ENCODE measurements around the gene RFX2. TPM values are rescaled to one million over a fixed set of nuclear protein-coding genes. Genes with fewer than 3 reads are reported as not detected.

Gene RFX2
- total and polyA plus RNA-seq, 4 donors: 13.1 to 54.2 (median 20.0) TPM

GRCh38 chr19:6132482-6132881 lies 22.2 kb upstream of the RFX2 start:
- peaks cover 0 to 5% (median under 1%) of the 10 kb centered on the region in 4 donors for H3K9me3 ChIP-seq (ENCODE audit: control insufficient read depth in 4 of 4, insufficient read depth in 3 of 4, low read length in 3 of 4)
- no peak overlapping the region for H3K27ac ChIP-seq (ENCODE audit: low read depth in 1 of 2, low read length in 1 of 2)
- H3K9ac ChIP-seq (ENCODE audit: insufficient read depth in 1 of 2, low read length in 2 of 2): no peak overlapping the region
- no peak overlapping the region for H3K4me3 ChIP-seq
- no peak for ATAC-seq (ENCODE audit: insufficient read depth, low FRiP score)
- DNase-seq: no peak
- 95 to 98% methylated on average over 4 of the region's 4 CpGs for WGBS, 2 donors
- H3K36me3 ChIP-seq (ENCODE audit: control insufficient read depth in 4 of 4, insufficient read depth in 4 of 4, low read length in 4 of 4): no peaks in the 10 kb centered on the region
- H3K27me3 ChIP-seq (ENCODE audit: control insufficient read depth in 3 of 3, insufficient read depth in 3 of 3, low read length in 2 of 3): no peaks in the 10 kb centered on the region
- no peaks in the 10 kb centered on the region for H3K4me1 ChIP-seq (ENCODE audit: control insufficient read depth in 5 of 5, insufficient read depth in 5 of 5, low read length in 5 of 5)
- TF ChIP-seq, protein P1, sequence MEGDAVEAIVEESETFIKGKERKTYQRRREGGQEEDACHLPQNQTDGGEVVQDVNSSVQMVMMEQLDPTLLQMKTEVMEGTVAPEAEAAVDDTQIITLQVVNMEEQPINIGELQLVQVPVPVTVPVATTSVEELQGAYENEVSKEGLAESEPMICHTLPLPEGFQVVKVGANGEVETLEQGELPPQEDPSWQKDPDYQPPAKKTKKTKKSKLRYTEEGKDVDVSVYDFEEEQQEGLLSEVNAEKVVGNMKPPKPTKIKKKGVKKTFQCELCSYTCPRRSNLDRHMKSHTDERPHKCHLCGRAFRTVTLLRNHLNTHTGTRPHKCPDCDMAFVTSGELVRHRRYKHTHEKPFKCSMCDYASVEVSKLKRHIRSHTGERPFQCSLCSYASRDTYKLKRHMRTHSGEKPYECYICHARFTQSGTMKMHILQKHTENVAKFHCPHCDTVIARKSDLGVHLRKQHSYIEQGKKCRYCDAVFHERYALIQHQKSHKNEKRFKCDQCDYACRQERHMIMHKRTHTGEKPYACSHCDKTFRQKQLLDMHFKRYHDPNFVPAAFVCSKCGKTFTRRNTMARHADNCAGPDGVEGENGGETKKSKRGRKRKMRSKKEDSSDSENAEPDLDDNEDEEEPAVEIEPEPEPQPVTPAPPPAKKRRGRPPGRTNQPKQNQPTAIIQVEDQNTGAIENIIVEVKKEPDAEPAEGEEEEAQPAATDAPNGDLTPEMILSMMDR (IDR thresholded peaks at IDR 0.05; ENCODE audit: control extremely low read depth, extremely low read depth): no peak

- no peaks in the 10 kb centered on the region for H3K4me1 ChIP-seq (ENCODE audit: control insufficient read depth in 5 of 5, insufficient read depth in 5 of 5, low read length in 5 of 5)
- 89 to 91% methylated on average over 6 of the region's 6 CpGs for WGBS, 2 donors
Measured at GRCh38 chr19:6127716-6128335, 17.5 kb upstream of the RFX2 start.

DNA sequence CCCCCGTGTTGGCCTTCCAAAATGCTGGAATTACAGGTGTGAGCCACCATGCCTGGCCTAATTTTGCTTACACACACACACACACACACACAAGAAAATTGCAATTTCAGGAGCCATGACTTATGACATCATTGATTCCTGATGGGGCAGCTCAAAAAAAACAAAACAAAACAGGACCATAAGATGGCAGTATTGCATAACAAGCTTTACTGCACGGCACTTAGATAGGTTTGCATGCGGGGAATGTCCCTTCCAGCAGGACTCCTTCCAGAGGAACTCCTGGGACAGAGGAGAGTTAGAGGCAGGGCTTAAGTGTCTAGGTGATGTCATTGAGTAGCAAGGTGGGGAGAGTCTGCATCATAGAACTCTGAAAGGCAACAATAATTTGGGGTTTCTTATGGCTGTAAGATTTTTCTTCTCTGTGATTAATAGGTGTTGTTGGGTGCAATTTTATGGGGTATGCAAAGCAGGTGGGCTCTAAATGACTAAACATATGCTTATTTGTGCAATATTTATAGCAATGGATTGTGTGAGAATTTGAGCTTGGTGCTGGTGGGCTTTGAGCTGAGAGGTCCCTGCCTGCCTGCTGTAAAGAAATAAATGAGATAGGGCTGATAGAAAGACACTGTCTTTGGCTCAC lies 16.2 kb upstream of the RFX2 start:
- ATAC-seq (ENCODE audit: insufficient read depth, low FRiP score) (no peak), DNase-seq (peak in 2 of 3 donors; percentile 42 to 53)
- Histone ChIP-seq H3K27ac (ENCODE audit: low read depth in 1 of 2, low read length in 1 of 2) (no peak overlapping the region), H3K4me1 (ENCODE audit: control insufficient read depth in 5 of 5, insufficient read depth in 5 of 5, low read length in 5 of 5) (no peaks in the 10 kb centered on the region), H3K27me3 (ENCODE audit: control insufficient read depth in 3 of 3, insufficient read depth in 3 of 3, low read length in 2 of 3) (no peaks in the 10 kb centered on the region), H3K36me3 (ENCODE audit: control insufficient read depth in 4 of 4, insufficient read depth in 4 of 4, low read length in 4 of 4) (no peaks in the 10 kb centered on the region), H3K9ac (ENCODE audit: insufficient read depth in 1 of 2, low read length in 2 of 2) (no peak overlapping the region), H3K4me3 (no peak overlapping the region), H3K9me3 (ENCODE audit: control insufficient read depth in 4 of 4, insufficient read depth in 3 of 4, low read length in 3 of 4) (peaks cover 0 to 5% (median under 1%) of the 10 kb centered on the region in 4 donors)
- WGBS, 2 donors: 33 to 47% methylated on average over 3 of the region's 3 CpGs
- TF ChIP-seq, protein P1 (IDR thresholded peaks at IDR 0.05; ENCODE audit: control extremely low read depth, extremely low read depth): peak; percentile 14

More at GRCh38 chr19:6127716-6128335, 17.5 kb upstream of the RFX2 start:
- H3K4me3 ChIP-seq: no peak overlapping the region
- H3K27me3 ChIP-seq (ENCODE audit: control insufficient read depth in 3 of 3, insufficient read depth in 3 of 3, low read length in 2 of 3): no peaks in the 10 kb centered on the region
- no peak for DNase-seq
- H3K36me3 ChIP-seq (ENCODE audit: control insufficient read depth in 4 of 4, insufficient read depth in 4 of 4, low read length in 4 of 4): no peaks in the 10 kb centered on the region
- no peak overlapping the region for H3K27ac ChIP-seq (ENCODE audit: low read depth in 1 of 2, low read length in 1 of 2)
- H3K9ac ChIP-seq (ENCODE audit: insufficient read depth in 1 of 2, low read length in 2 of 2): no peak overlapping the region
- ATAC-seq (ENCODE audit: insufficient read depth, low FRiP score): no peak
- TF ChIP-seq, protein P1 (IDR thresholded peaks at IDR 0.05; ENCODE audit: control extremely low read depth, extremely low read depth): no peak
- H3K9me3 ChIP-seq (ENCODE audit: control insufficient read depth in 4 of 4, insufficient read depth in 3 of 4, low read length in 3 of 4): peaks cover 0 to 5% (median under 1%) of the 10 kb centered on the region in 4 donors
